Measurements from ENCODE around the gene TXNDC8.

DNA sequence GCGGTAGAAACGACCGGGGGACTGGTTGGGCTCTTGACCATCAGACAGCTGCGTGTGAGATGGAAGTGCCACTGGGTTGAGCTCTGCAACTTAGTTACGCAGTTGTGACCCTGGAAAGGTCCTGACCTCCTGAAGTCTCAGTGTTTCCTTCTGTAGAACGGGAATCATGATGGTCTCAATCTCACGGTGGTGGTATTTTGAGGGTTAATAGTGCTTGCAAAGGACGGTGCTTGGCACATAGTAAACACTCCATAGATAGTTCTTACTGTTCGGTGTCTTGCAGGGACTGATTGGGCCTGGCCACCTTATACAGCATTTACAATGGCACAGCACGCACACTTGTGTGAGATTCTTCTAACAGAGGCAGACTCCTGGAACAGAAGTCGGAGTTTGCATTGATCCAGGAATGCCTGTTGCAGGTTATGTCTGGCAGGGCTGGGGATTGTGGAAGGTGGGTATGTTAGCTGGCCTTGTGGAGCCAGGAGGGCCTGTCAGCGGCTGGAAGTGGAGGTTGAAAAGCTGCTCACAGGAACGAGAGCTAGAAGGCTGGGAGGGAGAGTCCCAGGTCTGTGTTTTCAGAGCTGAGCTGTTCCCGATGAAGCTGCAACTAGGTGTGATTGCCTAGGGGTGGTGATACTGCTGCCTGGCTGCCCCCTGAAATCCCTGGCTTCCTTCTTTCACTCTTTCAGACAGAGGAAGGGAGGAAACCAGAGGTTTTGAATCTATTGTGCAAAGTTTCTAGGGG is 80.4 kb downstream of the TXNDC8 start:
- no peak for TF ChIP-seq GATA2 (IDR thresholded peaks at IDR 0.05; ENCODE audit: low read depth, low read length)
- TF ChIP-seq GATA3 (IDR thresholded peaks at IDR 0.05; ENCODE audit: low read depth, low read length): no peak

All from SH-SY5Y (cell line).